HG02798 (cell line): ENCODE measurements around the gene RABL6.
"Not testable (repeated sequence)": the region's sequence is repeated elsewhere in the genome, so short reads cannot be mapped to it uniquely, and the experiment has no call there.

Experiments
- ATAC-seq: cut with Tn5 transposase; IDR thresholded peaks from one replicate; pipeline ENCODE4 v1.9.1; 2021; ENCODE audit warnings: mild to moderate bottlenecking; ENCODE audit not compliant: unreplicated experiment, poor library complexity

The RABL6 gene

DNA sequence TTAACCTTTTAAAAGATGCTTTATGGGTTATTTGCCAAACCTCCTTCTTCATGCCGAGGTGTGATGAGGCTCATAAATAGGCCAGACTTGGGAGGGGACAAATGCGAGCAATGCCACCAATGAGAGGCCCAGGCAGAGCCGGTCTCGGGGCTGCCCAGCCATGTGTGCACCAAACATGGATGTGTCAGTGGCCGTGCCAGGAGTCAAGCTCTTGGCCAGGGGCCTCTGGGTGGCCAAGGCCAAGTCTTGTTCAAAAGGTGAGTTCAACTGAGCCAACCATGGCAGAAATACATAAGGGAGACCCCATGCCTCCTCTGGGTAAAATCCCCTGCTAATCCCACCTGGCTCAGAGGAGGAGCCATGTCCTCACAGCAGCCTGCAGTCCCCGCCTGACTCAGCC lies 32.6 kb upstream of the RABL6 start:
- no peak for ATAC-seq

DNA sequence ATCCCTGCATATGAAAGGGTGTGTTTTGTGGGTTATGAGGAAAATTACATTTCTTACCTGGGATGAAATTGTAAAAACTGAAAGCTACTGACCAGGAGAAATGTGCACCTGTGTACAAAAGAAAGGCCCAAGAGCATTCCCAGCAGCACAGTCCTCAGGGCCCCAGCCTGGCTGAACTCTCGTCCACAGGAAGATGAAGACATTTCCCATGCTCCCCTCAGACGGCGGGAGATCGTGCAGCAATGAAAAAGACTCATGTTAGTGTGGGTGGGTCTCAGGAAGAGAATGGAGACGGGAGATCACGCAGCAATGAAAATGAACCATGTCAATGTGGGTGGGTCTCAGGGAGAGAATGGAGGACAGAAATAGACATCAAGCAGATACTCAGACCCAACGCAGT lies 30.8 kb upstream of the RABL6 start:
- ATAC-seq, result no peak

DNA sequence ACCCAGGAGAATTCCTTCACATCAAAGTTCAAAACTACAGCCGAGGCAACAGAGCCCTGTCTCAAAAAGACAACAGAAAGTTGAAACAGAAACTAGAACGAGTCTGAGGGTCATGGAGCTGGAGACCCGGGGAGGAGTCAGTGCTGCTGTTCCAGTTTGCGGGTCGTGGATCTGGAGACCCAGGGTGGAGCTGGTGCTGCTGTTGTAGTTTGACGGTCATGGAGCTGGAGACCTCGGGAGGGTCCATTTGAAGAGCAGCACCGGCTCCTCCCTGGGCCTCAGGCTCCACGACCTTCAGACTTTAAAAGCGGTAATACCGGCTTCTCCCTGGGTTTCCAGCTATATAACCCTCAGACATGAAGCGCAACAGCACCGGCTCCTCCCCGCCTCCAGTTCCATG lies 30.4 kb upstream of the RABL6 start:
- no peak for ATAC-seq

DNA sequence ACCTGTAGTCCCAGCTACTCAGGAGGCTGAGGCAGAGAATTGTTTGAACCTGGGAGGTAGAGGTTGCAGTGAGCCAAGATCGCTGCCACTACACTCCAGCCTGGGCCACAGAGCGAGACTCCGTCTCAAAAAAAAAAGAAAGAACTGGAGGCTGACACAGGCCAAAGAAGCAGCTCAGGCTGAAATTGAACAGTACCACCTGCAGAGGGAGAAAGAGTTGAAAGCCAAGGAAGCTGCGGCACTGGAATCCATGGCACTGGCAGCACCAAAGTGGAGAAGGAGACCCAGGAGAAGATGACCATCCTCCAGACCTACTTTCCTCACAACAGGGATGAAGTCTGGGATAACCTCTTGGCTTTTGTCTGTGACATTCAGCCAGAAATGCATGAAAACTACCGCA lies 27.9 kb upstream of the RABL6 start:
- no peak for ATAC-seq

DNA sequence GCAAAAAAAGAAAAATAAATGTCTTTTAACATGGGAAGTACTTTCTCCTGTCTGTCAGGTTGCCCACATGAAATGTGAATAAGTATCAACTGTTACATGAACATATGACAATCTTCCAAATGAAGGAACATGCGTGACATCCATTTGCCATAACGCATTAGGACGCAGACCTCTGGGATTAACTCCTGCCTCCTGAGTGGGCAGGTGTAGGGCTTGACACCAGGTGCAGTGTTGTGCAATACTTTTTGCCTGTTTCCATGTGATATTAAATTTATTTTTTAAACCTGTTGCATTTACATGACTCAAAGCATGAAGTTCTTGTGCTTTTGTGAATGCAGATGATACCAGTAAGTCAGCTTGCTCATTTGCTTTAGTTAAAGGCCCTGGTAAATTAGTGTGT lies 25.3 kb upstream of the RABL6 start:
- no peak for ATAC-seq

DNA sequence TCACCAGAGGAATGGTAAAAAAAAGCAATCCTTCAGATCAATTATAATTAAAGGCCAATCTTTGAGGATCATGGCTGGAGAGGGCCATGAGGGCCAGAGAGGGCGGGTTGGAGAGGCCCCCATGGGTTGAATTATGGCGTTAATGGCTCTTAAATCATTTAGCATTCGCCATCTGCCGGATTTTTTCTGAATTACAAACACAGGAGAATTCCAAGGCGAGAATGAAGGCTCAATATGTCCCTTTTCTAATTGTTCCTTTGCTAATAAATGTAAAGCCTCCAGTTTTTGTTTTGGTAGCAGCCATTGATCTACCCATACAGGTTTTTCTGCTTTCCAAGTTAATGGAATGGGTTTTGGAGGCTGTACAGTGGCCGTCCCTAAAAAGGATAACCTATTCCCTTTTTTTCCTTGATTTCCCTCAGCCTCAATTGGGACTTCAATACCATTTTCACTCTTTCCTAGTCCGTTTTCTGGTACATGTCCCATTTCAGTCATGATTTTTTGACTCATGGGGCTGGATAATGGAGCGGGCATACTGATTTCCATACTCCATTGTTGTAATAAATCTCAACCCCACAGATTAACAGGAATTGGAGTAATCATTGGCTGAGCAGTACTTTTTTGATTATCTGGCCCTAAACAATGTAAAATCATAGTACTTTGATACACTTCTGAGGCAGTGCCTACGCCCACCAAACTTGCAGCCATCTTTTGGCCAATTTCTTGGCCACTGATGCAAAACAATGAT lies 23.3 kb upstream of the RABL6 start:
- ATAC-seq, result no peak

DNA sequence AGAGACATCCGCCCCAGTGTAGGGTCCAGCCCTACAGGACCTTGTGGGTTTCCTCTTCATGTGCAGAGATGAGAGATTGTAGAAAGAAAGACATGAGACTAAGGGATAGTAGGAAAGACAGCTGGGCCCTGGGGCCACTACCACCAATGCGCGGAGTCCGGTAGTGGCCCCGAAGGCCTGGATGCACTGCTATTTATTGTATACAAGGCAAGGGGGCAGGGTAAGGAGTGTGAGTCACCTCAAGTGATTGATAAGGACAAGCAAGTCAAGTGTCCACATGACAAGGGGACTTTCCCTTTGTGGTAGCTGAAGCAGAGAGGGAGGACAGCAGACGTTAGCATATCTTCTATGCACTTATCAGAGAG lies 22.8 kb upstream of the RABL6 start:
- ATAC-seq, result no peak

DNA sequence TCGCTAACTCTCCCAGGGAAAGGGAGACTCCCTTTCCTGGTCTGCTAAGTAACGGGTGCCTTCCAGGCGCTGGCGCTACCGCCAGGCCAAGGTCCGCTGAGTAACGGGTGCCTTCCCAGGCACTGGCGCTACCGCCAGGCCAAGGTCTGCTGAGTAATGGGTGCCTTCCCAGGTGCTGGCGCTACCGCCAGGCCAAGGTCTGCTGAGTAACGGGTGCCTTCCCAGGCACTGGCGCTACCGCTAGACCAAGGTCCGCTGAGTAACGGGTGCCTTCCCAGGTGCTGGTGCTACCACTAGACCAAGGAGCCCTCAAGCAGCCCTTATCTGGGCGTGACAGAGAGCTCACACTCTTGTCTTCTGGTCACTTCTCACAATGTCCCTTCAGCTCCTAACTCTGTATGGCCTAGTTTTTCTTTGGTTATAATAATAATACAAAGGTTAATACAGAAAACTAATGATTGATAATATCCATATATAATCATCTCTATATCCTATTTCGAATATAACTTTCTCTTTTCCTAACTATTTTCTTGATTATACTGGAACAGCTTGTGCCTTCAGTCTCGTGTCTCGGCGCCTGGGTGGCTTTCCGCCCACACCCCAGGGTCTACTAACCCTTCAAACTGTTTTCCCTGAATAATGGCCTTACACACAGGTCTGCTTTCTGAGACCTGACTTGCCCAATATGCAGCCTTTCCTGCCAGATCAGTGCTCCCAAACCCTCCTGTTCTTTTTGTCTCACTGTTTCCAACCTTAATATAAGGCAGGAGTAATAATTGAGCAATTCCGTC lies 22.0 kb upstream of the RABL6 start:
- not testable (repeated sequence) for ATAC-seq

DNA sequence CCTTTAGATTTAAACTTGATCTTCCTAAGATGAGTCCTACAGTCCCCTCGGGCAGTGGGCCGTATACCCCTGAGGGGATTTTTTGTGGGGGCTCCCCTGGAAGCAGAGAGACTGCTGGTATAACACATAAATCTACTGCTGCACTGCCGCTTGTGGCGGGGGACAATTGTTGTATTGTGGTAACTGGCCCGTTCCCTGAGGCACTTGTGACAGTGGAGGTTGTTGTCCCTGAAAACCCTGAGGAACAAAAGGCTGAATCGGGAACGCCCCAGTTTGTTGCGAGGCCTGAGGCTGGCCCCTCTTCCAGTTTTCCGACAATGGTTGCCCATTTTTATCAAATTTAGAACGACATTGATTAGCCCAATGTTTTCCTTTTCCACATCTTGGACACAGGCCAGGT lies 21.3 kb upstream of the RABL6 start:
- ATAC-seq, result no peak

DNA sequence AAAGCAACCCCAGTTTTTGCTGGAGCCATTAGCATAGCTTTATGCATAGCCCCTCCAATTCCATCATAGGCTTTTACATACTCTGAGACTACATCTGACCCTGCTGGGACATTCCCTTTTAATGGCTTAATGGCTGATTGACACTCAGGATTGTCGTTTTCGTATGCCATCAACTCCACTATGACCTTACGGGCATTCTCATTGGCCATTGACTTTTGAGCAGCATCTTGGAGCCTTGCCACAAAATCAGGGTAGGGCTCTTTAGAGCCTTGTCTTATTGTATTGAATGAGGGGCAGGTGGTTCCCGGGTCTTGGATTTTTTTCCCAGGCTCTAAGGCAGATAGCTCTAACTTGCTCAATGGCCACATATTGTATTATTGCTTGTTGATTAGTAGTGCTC lies 20.8 kb upstream of the RABL6 start:
- not testable (repeated sequence) for ATAC-seq

DNA sequence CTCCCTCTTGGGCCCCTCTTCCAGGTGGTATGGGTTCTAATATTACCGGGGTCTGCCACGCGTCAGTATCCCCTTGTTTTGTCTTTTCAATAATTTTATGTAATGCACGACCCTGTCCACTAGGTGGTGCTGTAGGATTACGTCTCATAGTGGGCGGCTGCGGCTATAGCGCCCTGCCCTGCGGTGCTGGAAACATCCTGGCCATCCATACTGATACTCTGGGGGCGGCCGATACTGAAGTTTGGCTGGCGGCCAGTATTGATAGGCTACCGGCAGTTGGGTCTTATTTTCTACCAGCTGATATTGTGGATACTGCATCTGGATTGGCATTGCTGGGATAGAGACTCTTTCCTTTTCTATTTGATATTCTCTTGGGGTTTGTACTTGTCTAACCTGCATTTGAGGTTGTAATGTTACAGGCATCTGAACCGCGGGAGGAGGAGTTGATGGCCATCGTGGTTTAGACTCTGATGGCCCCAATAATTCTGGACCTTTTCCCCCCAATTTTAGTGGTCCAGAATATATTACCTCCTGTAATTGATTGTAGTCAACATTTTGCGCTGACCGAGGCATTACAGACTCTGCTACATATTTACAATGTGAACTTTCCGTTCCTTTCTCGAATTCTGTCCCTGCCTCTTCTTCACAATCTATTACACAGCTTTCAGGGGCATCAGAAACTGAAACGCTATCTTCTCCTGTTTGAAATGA lies 19.9 kb upstream of the RABL6 start:
- no peak for ATAC-seq

DNA sequence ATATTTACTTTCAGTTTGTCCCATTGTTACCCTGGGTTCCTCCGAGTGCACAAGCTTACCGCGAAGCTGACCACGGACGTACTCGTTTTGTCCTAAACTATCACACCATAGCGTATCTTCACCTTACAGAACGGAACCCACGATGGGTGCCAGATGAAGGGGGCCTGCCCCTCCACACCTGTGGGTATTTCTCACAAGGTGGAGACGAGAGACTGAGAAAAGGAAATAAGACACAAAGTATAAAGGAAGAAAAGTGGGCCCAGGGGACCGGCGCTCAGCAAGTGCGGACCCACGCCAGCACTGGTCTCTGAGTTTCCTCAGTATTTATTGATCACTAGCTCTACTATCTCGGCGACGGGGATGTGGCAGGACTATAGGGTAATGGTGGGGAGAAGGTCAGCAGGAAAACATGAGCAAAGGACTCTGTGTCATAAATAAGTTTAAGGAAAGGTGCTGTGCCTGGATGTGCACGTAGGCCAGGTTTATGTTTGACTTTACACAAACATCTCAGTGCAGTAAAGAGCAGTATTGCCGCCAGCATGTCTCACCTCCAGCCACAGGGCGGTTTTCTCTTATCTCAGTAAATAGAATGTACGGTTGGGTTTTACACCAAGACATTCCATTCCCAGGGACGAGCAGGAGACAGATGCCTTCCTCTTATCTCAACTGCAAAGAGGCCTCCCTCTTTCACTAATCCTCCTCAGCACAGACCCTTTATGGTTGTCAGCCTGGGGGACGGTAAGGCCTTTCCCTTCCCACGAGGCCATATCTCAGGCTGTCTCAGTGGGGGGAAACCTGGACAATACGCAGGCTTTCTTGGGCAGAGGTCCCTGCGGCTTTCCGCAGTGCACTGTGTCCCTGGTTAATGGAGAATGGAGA lies 18.9 kb upstream of the RABL6 start:
- not testable (repeated sequence) for ATAC-seq

DNA sequence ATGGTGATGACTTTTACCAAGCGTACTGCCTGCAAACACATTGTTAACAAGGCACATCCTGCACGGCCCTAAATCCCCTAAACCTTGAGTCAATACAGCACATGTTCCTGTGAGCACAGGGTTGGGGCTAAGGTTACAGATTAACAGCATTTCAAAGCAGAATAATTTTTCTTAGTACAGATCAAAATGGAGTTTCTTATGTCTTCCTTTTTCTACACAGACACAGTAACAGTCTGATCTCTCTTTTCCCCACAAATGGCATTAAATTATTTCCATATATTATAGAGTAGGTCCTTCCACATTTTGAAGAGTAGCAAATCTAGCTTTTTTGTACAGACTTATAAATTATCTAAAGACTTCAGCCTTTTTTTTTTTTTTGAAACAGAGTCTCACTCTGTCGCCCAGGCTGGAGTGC lies 18.2 kb upstream of the RABL6 start:
- ATAC-seq, result no peak

DNA sequence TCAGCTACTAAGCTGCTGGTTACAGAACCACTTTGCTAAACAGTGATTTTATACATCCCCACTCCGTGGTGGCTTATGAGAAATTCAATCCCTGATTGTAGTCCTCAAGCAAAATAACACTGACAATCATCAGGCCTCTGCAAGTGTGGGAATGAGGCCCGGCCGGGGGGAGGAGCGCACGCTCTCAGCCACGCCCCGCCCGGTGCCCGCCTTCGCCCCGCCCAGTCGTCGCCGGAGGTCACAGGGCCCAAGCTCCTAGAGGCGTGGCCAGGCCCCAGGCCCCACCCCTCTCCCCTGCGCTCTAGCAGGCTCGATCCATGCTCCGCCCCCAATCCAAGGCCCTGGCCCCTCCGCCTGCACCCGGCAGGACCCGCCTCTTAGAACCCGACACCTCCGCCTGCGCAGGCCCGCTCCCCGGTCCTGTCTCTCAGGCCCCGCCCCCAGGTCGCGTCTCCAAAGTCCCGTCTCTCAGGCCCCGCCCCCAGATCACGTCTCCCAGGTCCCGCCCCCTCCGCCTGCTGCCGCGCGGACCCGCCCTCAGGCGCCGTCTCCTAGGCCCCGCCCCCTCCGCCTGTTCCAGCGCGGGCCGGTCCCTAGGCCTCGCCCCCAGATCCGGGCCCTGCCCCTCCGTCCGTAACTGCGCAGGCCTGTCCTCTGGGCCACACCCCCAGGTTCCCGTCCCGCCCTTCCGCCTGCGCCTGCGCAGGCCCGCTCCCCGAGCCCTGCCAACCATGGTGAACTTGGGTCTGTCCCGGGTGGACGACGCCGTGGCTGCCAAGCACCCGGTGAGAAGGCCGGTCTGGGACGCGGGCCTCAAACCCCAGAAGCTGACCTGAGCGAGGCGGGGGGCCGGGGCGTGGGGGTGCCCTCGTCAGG lies 16.9 kb upstream of the RABL6 start, which contains the start of gene TMEM141:
TSS of gene TMEM141 (plus strand) at position 705 of the 876 bp plus-strand sequence. CDS start at position 732, 27 bp downstream.
- ATAC-seq, result peak; percentile 87

DNA sequence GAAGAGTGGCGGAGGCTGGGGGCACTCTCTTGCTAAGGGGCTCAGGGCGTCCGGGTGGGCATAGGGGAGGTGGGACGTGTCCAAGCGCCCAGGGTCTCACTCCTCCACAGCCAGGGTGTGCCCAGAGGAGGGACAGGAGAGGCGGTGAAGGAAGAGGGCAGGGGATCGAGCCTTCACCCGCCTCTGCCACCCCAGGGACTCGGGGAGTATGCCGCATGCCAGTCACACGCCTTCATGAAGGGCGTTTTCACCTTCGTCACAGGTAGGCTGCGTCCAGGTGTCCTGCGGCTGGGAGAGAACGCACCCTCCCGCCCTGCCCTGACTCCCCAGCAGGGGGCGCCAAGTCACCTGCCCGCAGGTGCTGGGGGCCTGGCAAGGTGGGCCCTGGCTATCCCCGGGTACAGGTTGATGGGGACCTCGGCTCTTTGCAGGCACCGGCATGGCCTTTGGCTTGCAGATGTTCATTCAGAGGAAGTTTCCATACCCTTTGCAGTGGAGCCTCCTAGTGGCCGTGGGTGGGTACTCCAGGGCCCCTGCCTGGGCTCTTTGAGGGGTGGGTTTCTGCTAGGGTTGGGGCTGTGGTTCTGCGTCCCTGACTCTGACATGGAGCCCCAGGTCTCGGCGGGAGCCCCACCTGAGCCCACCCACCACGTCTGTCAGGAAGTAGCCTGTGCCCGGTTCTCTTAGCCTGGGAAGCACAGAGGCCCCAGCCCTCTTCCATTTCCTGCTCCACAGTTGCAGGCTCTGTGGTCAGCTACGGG lies 16.1 kb upstream of the RABL6 start:
- ATAC-seq, result peak; percentile 8

DNA sequence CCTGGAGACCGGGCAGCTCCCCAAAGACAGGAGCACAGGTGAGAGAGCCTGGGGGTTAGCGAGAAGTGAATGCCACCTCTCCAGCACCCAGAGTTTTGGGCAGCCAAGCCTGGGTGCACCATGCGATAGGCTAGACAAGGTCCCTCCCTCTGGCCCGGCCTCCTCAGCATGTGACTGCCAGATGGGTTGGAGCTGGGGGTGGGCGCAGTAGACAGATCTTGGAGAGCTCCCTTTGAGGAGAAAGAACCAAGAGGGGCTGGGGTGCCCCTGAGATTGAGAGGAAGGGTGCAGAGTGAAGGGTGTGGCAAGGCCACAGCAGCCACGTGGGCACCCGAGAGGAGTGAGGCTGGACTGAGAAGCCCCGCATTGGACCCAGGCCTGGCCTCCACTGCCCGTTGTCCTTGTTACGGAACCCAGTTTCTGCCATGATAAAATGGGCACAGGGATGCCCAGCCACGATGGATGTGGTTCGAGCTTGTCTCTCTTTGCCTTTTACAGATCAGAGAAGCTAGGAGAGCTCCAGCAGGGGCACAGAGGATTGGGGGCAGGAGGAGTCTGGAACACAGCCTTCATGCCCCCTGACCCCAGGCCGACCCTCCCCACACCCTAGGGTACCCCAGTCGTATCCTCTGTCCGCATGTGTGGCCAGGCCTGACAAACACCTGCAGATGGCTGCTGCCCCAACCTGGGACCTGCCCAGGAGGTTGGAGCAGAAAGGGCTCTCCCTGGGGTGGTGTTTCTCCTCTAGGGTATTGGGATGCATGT lies 15.2 kb upstream of the RABL6 start:
- ATAC-seq, result no peak

DNA sequence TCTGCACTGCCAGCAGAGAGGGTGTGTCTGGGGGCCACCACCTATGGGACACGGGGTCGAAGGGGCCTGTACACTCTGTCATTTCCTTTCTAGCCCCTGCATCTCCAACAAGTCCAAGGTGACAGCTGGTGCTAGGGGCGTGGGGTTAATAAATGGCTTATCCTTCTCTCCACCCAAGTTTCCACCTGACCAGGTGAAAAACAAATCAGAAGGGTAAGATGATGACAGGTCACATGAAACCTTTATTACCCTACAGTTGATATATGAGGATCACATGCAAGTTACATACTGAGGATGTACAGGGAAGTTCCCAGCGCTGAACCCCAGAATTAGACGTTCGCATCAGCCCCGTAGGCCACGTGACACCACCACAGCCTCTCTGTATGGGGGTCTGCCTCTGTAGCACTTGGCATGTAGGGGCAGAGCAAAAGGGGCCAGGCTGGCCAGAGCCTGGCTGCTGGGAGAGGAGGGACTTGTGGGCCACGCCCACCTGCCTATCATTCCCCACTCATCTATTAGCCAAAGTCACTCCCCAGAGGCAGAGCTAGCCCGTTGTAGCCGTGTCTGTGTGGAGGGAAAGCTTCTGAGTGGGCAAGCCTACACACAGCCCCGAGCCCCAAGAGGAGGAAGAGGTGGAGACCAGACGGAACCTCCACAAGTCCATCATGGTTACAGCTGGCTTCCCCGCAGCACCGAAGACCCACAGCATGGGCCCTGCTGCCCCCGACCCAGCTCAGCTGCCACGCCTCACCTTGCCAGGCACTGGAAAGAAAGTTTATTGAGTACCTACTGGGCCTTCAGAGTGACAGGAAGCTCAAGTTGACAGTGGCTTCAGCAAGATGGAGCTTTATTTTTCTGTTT lies 14.4 kb upstream of the RABL6 start:
- no peak for ATAC-seq
